Limb (tissue), 2 donors: ENCODE results near the gene ITIH4.

Source experiments
- DNase-seq, 2 donors: peaks; one replicate each; pipeline ENCODE4 v3.0.0-alpha.2; 2016; ENCODE audit errors: extremely low spot score in 2 of 2

Gene ITIH4

GRCh38 chr3:52769786-52770455 lies 60.6 kb downstream of the ITIH4 start:
- DNase-seq, result no peak

- no peak for DNase-seq
Measured at GRCh38 chr3:52763466-52763865, 67.0 kb downstream of the ITIH4 start.
